GM12878 (cell line): ENCODE data around the gene TMCO1. TPM values are rescaled to one million over a fixed set of nuclear protein-coding genes. Genes with fewer than 3 reads are reported as not detected.

Experiments used
- ASH2L ChIP-seq: fragments of 300-600, 200-600 bp; sonication (generic); IDR thresholded peaks from 2 replicates; pipeline ENCODE4 v1.6.1; 2017; ENCODE audit warnings: low read depth, mild to moderate bottlenecking, borderline replicate concordance
- BHLHE40 ChIP-seq, 2 experiments: fragments of 450-650 bp in 1 of 2; IDR thresholded peaks; 2 replicates each; pipeline ENCODE4 v1.6.1; 2011 to 2017; ENCODE audit warnings: low read depth in 2 of 2, borderline replicate concordance in 1 of 2, improper control_type of control experiment in 1 of 2, low read length in 1 of 2, mild to moderate bottlenecking in 1 of 2
- CBFB ChIP-seq: IDR thresholded peaks from 2 replicates; pipeline ENCODE4 v1.6.1; 2016; ENCODE audit warnings: antibody characterized with exemption, low read depth
- CBX5 ChIP-seq: sonication (generic); IDR thresholded peaks from 2 replicates; pipeline ENCODE4 v1.6.1; 2016; ENCODE audit warnings: low read depth, moderate library complexity, mild to moderate bottlenecking, inconsistent platforms
- CREM ChIP-seq: IDR thresholded peaks from 2 replicates; pipeline ENCODE4 v1.6.1; 2014; ENCODE audit warnings: antibody characterized with exemption, low read depth
- DPF2 ChIP-seq: fragments of 450-650 bp; IDR thresholded peaks from 2 replicates; pipeline ENCODE4 v1.6.1; 2017; ENCODE audit warnings: mild to moderate bottlenecking
- EGR1 ChIP-seq, 2 experiments: IDR thresholded peaks; 1 replicate in 1 of 2; 2 replicates in 1 of 2; pipeline ENCODE4 v1.6.1; 2011 to 2012; ENCODE audit warnings: low read depth in 2 of 2, low read length in 2 of 2, borderline replicate concordance in 1 of 2, mild to moderate bottlenecking in 1 of 2, moderate library complexity in 1 of 2
- GABPA ChIP-seq: IDR thresholded peaks from 2 replicates; pipeline ENCODE4 v1.6.1; 2014; ENCODE audit warnings: antibody characterized with exemption, low read depth, mild to moderate bottlenecking, inconsistent platforms
- HDGF ChIP-seq: fragments of 450-650 bp; IDR thresholded peaks from 2 replicates; pipeline ENCODE4 v1.6.1; 2016; ENCODE audit warnings: antibody characterized with exemption
- IKZF1 ChIP-seq: fragments of 450-650 bp; conservative IDR thresholded peaks from 2 replicates; pipeline ENCODE4 v1.6.1; 2017; ENCODE audit warnings: antibody characterized with exemption, mild to moderate bottlenecking
- IKZF2 ChIP-seq, 2 experiments: fragments of 450-650 bp; IDR thresholded peaks; 2 replicates each; pipeline ENCODE4 v1.6.1; 2017; ENCODE audit warnings: mild to moderate bottlenecking in 2 of 2, moderate library complexity in 2 of 2
- KLF5 ChIP-seq: fragments of 450-650 bp; IDR thresholded peaks from 2 replicates; pipeline ENCODE4 v1.6.1; 2014; ENCODE audit warnings: mild to moderate bottlenecking; ENCODE audit not compliant: partially characterized antibody
- MXI1 ChIP-seq: fragments of 150-350 bp; IDR thresholded peaks from 2 replicates; pipeline ENCODE4 v1.6.1; 2011; ENCODE audit warnings: low read depth, mild to moderate bottlenecking, inconsistent platforms, low read length, improper control_type of control experiment
- NBN ChIP-seq: fragments of 450-650 bp; IDR thresholded peaks from 2 replicates; pipeline ENCODE4 v1.6.1; 2016
- POLR2A ChIP-seq: IDR thresholded peaks from 2 replicates; pipeline ENCODE4 v1.6.1; 2011; ENCODE audit warnings: low read depth, mild to moderate bottlenecking, low read length
- POLR2AphosphoS2 ChIP-seq: IDR thresholded peaks from 2 replicates; pipeline ENCODE4 v1.6.1; 2011; ENCODE audit warnings: low read depth, mild to moderate bottlenecking, low read length, improper control_type of control experiment, moderate library complexity
- POLR2AphosphoS5 ChIP-seq: IDR thresholded peaks from 2 replicates; pipeline ENCODE4 v1.6.1; 2011; ENCODE audit warnings: mild to moderate bottlenecking, low read length, inconsistent platforms
- SMARCA5 ChIP-seq: fragments of 450-650 bp; IDR thresholded peaks from 2 replicates; pipeline ENCODE4 v1.6.1; 2017; ENCODE audit warnings: mild to moderate bottlenecking
- STAT3 ChIP-seq: IDR thresholded peaks from 2 replicates; pipeline ENCODE4 v1.6.1; 2011; ENCODE audit warnings: low read depth, low read length, improper control_type of control experiment
- TAF1 ChIP-seq: IDR thresholded peaks from 2 replicates; pipeline ENCODE4 v1.6.1; 2011; ENCODE audit warnings: mild to moderate bottlenecking, low read depth, low read length, borderline replicate concordance
- YBX1 ChIP-seq: fragments of 450-650 bp; IDR thresholded peaks from 2 replicates; pipeline ENCODE4 v1.6.1; 2016; ENCODE audit warnings: antibody characterized with exemption
- YY1 ChIP-seq: IDR thresholded peaks from 2 replicates; pipeline ENCODE4 v1.6.1; 2011; ENCODE audit warnings: low read depth, mild to moderate bottlenecking, low read length
- ZNF217 ChIP-seq: fragments of 450-650 bp; IDR thresholded peaks from 2 replicates; pipeline ENCODE4 v1.6.1; 2017; ENCODE audit warnings: antibody characterized with exemption, mild to moderate bottlenecking
- ZNF274 ChIP-seq: IDR thresholded peaks from one replicate; pipeline ENCODE4 v1.8.0; 2011; ENCODE audit not compliant: insufficient read length, insufficient read depth
- ZNF384 ChIP-seq: IDR thresholded peaks from 2 replicates; pipeline ENCODE4 v1.6.1; 2012; ENCODE audit warnings: low read depth, mild to moderate bottlenecking, low read length, improper control_type of control experiment, borderline replicate concordance
- ZNF622 ChIP-seq: fragments of 450-650 bp; IDR thresholded peaks from 2 replicates; pipeline ENCODE4 v1.6.1; 2017; ENCODE audit warnings: mild to moderate bottlenecking, inconsistent platforms
- polyA plus RNA-seq, 11 experiments: library from polyadenylated mRNA; depleted of rRNA in 4 of 11; unstranded in 6 of 11; stranded (reverse) in 5 of 11; fragments of >200 nt; fragmentation: Nextera tagmentation in 4 of 11; fragmentation: Illumina TruSeq in 1 of 11; extraction: Ambion mirVana in 4 of 11; extraction: Trizol in 1 of 11; gene quantifications; 1 replicate in 1 of 11; 2 replicates in 10 of 11; pipeline versions ENCODE4 v1.2.1 to v1.2.3, GENCODE V29; 2011 to 2016; ENCODE audit warnings: inconsistent platforms in 2 of 11, missing spikeins in 2 of 11, low read depth in 1 of 11
- total RNA-seq, 4 experiments: library from RNA; depleted of rRNA in 3 of 4; stranded (reverse); fragments of >200 nt in 3 of 4; fragmentation: Illumina TruSeq in 1 of 4; extraction: Trizol in 1 of 4; gene quantifications; 2 replicates each; pipeline versions ENCODE4 v1.2.1 to v1.2.3, GENCODE V29; 2013 to 2021
- TF ChIP-seq, protein P1 (sequence below): fragments of 450-650 bp; IDR thresholded peaks from 2 replicates; pipeline ENCODE4 v1.6.1; 2017; ENCODE audit warnings: low read depth, mild to moderate bottlenecking, moderate library complexity
- TF ChIP-seq, protein P2 (sequence below): IDR thresholded peaks from 2 replicates; pipeline ENCODE4 v1.6.1; 2011; ENCODE audit warnings: low read depth, low read length, improper control_type of control experiment, borderline replicate concordance
- TF ChIP-seq, protein P3 (sequence below): fragments of 150-350 bp; IDR thresholded peaks from 2 replicates; pipeline ENCODE4 v1.6.1; 2014; ENCODE audit warnings: mild to moderate bottlenecking, low read depth, low read length

TMCO1 gene
- total and polyA plus RNA-seq, 10 of the 15 experiments (the other 5 are each of a cell fraction or from before 2014, with no cell fraction given): 50.3 to 253 (median 126) TPM

DNA sequence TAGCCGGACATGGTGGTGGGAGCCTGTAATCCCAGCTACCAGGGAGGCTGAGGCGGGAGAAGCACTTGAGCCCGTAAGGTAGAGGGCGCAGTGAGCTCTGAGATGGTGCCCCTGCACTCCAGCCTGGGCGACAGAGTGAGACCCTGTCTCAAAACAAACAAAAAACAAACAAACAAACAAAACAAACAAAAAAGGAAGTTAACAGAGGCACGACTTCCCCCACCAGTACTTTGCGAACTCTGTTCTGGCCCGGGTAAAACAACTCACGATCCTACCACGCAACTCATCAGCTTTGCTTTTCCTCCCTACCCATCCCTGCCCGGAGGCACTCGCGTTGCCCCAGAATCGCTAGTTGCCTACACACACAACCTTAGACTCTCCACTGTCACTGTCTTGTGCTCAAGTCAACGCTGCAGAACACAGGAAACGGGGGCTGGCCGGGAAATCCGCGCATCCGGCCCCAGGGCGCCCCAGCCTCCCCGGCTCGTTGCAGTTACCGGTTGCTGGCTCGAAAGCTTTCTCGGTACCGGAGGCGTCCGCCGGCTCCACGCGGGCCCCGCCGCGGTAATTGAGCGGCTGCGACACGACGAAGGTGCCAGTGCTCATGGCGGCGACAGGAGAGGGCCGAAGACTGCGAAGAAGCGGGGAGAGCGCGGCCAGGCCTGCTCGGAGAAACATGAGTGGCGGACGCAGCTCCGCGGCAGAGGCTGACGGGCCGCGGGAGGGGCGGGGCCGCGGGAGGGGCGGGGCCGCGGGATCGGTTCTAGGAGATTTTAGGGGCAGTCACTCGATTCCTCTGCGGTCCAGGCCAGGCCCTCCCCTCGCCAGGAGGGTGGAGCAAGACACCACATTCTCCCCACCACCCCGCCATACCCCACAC lies 70.5 kb downstream of the TMCO1 start, which contains the start of gene ALDH9A1 (continued):
- TF ChIP-seq POLR2AphosphoS5 (peak; percentile 86), DPF2 (peak; percentile 64; the same call in 1 of the 2 replicates), POLR2A (peak; percentile 95), TAF1 (peak; percentile 63), KLF5 (peak; percentile 34), IKZF1 (peak; percentile 79), MXI1 (peak; percentile 61), CBFB (0 out of 2 replicates have a peak, but pooled peaks have one; percentile 30), GABPA (peak; percentile 80), IKZF2 (IDR thresholded peaks at IDR 0.05) (peak in 1 of 2 experiments; percentile 28; a peak in 1 of 4 replicates), CREM (peak; percentile 31; the same call in 1 of the 2 replicates), ZNF217 (0 out of 2 replicates have a peak, but pooled peaks have one; percentile 3), YBX1 (no peak), ZNF384 (no peak), POLR2AphosphoS2 (peak; percentile 68; the same call in 1 of the 2 replicates), BHLHE40 (IDR thresholded peaks at IDR 0.05; ENCODE audit: borderline replicate concordance in 1 of 2, low read depth in 2 of 2, low read length in 1 of 2) (no peak), ZNF622 (no peak), ZNF274 (no peak), ASH2L (peak; percentile 91; the same call in 1 of the 2 replicates), HDGF (peak; percentile 81; the same call in 1 of the 2 replicates), NBN (peak; percentile 93), EGR1 (IDR thresholded peaks at IDR 0.05; ENCODE audit: borderline replicate concordance in 1 of 2, low read depth in 2 of 2, low read length in 2 of 2) (peak in 1 of 2 experiments; percentile 38; a peak in 1 of 3 replicates), CBX5 (no peak), STAT3 (no peak), YY1 (peak; percentile 81), SMARCA5 (peak; percentile 89; the same call in 1 of the 2 replicates)
- TF ChIP-seq, protein P1, sequence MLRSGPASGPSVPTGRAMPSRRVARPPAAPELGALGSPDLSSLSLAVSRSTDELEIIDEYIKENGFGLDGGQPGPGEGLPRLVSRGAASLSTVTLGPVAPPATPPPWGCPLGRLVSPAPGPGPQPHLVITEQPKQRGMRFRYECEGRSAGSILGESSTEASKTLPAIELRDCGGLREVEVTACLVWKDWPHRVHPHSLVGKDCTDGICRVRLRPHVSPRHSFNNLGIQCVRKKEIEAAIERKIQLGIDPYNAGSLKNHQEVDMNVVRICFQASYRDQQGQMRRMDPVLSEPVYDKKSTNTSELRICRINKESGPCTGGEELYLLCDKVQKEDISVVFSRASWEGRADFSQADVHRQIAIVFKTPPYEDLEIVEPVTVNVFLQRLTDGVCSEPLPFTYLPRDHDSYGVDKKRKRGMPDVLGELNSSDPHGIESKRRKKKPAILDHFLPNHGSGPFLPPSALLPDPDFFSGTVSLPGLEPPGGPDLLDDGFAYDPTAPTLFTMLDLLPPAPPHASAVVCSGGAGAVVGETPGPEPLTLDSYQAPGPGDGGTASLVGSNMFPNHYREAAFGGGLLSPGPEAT: 0 out of 2 replicates have a peak, but pooled peaks have one; percentile 60
- TF ChIP-seq, protein P2, sequence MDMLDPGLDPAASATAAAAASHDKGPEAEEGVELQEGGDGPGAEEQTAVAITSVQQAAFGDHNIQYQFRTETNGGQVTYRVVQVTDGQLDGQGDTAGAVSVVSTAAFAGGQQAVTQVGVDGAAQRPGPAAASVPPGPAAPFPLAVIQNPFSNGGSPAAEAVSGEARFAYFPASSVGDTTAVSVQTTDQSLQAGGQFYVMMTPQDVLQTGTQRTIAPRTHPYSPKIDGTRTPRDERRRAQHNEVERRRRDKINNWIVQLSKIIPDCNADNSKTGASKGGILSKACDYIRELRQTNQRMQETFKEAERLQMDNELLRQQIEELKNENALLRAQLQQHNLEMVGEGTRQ: no peak
- TF ChIP-seq, protein P3, sequence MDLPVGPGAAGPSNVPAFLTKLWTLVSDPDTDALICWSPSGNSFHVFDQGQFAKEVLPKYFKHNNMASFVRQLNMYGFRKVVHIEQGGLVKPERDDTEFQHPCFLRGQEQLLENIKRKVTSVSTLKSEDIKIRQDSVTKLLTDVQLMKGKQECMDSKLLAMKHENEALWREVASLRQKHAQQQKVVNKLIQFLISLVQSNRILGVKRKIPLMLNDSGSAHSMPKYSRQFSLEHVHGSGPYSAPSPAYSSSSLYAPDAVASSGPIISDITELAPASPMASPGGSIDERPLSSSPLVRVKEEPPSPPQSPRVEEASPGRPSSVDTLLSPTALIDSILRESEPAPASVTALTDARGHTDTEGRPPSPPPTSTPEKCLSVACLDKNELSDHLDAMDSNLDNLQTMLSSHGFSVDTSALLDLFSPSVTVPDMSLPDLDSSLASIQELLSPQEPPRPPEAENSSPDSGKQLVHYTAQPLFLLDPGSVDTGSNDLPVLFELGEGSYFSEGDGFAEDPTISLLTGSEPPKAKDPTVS: no peak
- TF ChIP-seq, all 136 proteins: peak for 44
